Left cardiac atrium (tissue), 4 donors: Measurements from ENCODE around the gene GADL1. TPM values are rescaled to one million over a fixed set of nuclear protein-coding genes. Genes with fewer than 3 reads are reported as not detected.

Source experiments
- ATAC-seq, 2 donors: fragments of 200-7000 bp; cut with Tn5 transposase; one replicate each; pipeline ENCODE4 v1.9.1; 2020; ENCODE audit warnings: mild to moderate bottlenecking in 2 of 2, moderate library complexity in 2 of 2
- DNase-seq: peaks from one replicate; pipeline ENCODE4 v3.0.0-alpha.2; 2020
- intact Hi-C, 2 donors: fragments of 100-400 bp; cut with DNase I; formaldehyde crosslinking; loops; one replicate each; pipeline versions ENCODE4 v1.14.1 to v1.15.1; 2022 to 2023
- total RNA-seq, 2 donors: library from RNA; stranded (reverse); fragmentation: NEBNext Ultra II Directional; extraction: Animal tissue kit (Norgen Biotek cat#: 25700); gene quantifications; one replicate each; pipeline ENCODE4 v1.2.1, GENCODE V29; 2021
- donor health status: DM: no; HTN: yes; CAD: no.
- donor health status: DM: no; HTN: yes; CAD: no; lungs with severe emphysema.
- donor health status: DM: yes; HTN: yes; CAD: no.
- donor health status: Dilated cardiomyopathy.

Gene GADL1
- total RNA-seq, 2 donors from 2014 or later = not detected

- no peak for DNase-seq
Measured at GRCh38 chr3:30742796-30743619, 151.5 kb downstream of the GADL1 start.

GRCh38 chr3:30741889-30742288 lies 152.6 kb downstream of the GADL1 start:
- intact Hi-C loops = loop anchor here in 1 of 2 donors (10.0 kb wide), 1 partner anchor 627 kb away; no protein-coding TSS in a partner anchor
- no peak for ATAC-seq
- no peak for DNase-seq

More at GRCh38 chr3:30742796-30743619, 151.5 kb downstream of the GADL1 start:
- intact Hi-C loops = loop anchor here in 1 of 2 donors (10.0 kb wide), 1 partner anchor 628 kb away; no protein-coding TSS in a partner anchor
- no peak for ATAC-seq

GRCh38 chr3:30738605-30739004 lies 155.9 kb downstream of the GADL1 start:
- ATAC-seq (no peak), DNase-seq (no peak)
- intact Hi-C loops = no loop called here

- DNase-seq (no peak), ATAC-seq (no peak)
- intact Hi-C loops = no loop called here
Measured at GRCh38 chr3:30737743-30738499, 156.5 kb downstream of the GADL1 start.

GRCh38 chr3:30733696-30734095 lies 160.8 kb downstream of the GADL1 start:
- ATAC-seq (no peak), DNase-seq (no peak)
- intact Hi-C loops = no loop called here

GRCh38 chr3:30733209-30733608 lies 161.3 kb downstream of the GADL1 start:
- ATAC-seq = no peak
- intact Hi-C loops = no loop called here
- DNase-seq = no peak

- intact Hi-C loops = no loop called here
- DNase-seq (no peak), ATAC-seq (no peak)
Measured at GRCh38 chr3:30730967-30731366, 163.5 kb downstream of the GADL1 start.

- intact Hi-C loops = no loop called here
- no peak for ATAC-seq
Measured at GRCh38 chr3:30729936-30730335, 164.5 kb downstream of the GADL1 start.

GRCh38 chr3:30729512-30729911 lies 164.9 kb downstream of the GADL1 start:
- intact Hi-C loops = no loop called here
- ATAC-seq = no peak
- DNase-seq = no peak

More at GRCh38 chr3:30729936-30730335, 164.5 kb downstream of the GADL1 start:
- no peak for DNase-seq

GRCh38 chr3:30728143-30728542 lies 166.3 kb downstream of the GADL1 start:
- ATAC-seq (no peak), DNase-seq (no peak)

GRCh38 chr3:30724863-30725262 lies 169.6 kb downstream of the GADL1 start:
- ATAC-seq (no peak), DNase-seq (no peak)
- intact Hi-C loops = no loop called here

More at GRCh38 chr3:30728143-30728542, 166.3 kb downstream of the GADL1 start:
- intact Hi-C loops = no loop called here

GRCh38 chr3:30723211-30723610 lies 171.2 kb downstream of the GADL1 start:
- intact Hi-C loops = no loop called here
- ATAC-seq = no peak

GRCh38 chr3:30721314-30721634 lies 173.2 kb downstream of the GADL1 start:
- ATAC-seq = no peak
- DNase-seq = no peak
- intact Hi-C loops = no loop called here

More at GRCh38 chr3:30723211-30723610, 171.2 kb downstream of the GADL1 start:
- no peak for DNase-seq

- DNase-seq (no peak), ATAC-seq (no peak)
- intact Hi-C loops = no loop called here
Measured at GRCh38 chr3:30720586-30721313, 173.7 kb downstream of the GADL1 start.

GRCh38 chr3:30719536-30719935 lies 174.9 kb downstream of the GADL1 start:
- no peak for DNase-seq
- intact Hi-C loops = no loop called here

GRCh38 chr3:30713885-30714503 lies 180.5 kb downstream of the GADL1 start:
- intact Hi-C loops = no loop called here
- ATAC-seq (no peak), DNase-seq (no peak)

More at GRCh38 chr3:30719536-30719935, 174.9 kb downstream of the GADL1 start:
- ATAC-seq = no peak

- DNase-seq (no peak), ATAC-seq (no peak)
- intact Hi-C loops = no loop called here
Measured at GRCh38 chr3:30712991-30713390, 181.5 kb downstream of the GADL1 start.

GRCh38 chr3:30711867-30712266 lies 182.6 kb downstream of the GADL1 start:
- DNase-seq = no peak
- intact Hi-C loops = no loop called here
- no peak for ATAC-seq

- intact Hi-C loops = no loop called here
- no peak for DNase-seq
- ATAC-seq = no peak
Measured at GRCh38 chr3:30711151-30711550, 183.3 kb downstream of the GADL1 start.
